HG03159 (cell line): ENCODE results near the gene CCDC3.

ENCODE experiments used
- ATAC-seq: cut with Tn5 transposase; IDR thresholded peaks from one replicate; pipeline ENCODE4 v1.9.1; 2021; ENCODE audit warnings: mild to moderate bottlenecking, moderate library complexity; ENCODE audit not compliant: unreplicated experiment

Gene CCDC3

DNA sequence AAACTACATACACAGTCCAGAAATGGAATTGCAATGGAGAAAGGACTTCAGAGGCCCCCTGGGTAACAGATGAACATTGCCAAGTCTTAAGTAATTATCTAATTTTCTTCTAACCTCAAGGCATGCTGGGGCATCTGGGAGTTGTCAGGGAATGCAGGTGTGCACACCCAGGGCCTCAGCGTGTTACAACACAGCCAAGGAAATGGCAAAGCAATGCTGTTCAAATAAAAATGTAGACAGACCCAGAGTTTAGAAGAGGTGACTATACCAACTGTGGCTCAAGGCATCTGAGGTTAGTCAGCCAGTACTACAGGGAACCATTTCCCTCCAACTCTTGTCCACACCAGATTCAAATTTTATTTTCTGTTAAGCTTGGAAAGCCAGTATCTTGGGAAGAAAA, 73.6 kb downstream of the CCDC3 start:
- no peak for ATAC-seq

DNA sequence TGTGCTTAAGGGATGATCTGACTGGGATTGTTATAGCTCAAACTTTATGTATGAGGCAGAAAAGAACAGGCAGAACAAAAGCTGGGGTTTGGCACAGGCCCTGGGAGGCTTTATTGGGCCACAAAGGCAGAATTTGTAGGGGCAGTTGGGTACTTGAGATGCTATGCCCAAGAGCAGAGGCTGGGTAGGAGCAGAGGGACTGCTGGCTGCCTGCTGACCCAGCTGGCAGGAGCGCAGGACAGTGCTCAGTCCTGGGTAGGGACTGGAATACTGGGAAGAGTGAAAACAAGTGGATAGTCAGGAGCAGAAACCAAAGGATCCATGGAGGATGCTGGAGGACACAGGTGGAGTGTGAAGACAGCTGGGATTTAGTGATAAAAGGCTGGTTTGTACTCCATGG, 75.7 kb downstream of the CCDC3 start:
- no peak for ATAC-seq

DNA sequence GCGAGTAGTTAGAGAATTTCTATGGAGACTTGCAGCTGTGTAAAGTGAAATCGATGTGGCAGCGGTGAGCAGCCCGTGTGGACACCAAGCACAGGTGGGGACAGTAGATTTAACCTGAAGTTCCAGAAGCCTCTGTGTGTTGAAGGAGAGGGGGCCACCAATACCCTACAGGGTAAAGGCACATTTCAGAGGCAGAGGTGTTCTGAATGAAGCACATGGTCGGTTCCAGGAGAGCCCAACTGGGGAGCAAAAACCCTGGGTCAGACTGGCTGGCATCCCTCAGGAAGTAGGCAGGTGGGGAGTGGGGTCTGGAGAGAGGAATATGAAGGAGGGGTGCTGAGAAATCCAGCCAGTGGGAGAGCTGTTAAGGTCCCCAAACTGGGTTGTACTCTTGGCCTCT, 76.6 kb downstream of the CCDC3 start:
- ATAC-seq: no peak

DNA sequence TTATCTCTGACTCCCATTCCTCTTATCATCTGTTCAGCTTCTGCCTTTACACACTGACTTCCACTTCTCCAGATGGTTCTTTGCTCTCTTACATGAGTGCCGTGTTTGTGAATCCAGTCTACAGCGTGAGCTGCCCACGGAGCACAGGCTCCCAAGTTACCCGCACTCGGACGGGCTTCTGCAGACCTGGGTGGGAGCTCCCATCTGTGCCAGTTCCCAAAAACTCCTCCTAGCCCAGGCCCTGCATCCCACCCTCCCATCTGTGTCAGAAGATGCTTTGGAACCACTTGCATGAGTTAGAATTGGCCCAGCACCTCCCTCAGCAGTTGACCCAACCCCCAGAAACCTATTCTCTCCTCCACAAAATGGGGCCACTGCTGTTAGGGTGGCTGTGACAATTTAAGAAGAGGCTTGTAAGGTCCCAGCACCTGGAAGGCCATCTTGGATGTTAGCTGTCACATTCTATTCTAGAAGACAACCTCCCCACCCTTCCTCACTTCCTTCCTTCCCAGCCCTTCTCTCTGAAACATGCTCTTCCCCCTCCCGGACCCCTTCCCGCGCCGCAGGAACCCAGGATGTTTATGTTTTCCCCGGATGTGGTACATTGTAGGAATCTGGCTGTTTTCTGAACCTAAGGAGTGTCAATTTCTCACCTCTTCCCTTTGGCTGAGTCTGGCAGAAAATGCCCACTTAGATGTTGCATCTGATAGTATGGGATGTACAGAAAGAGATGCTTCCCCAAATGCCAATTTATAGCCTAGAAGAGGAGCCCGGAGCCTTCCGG, 79.2 kb downstream of the CCDC3 start:
- no peak for ATAC-seq

DNA sequence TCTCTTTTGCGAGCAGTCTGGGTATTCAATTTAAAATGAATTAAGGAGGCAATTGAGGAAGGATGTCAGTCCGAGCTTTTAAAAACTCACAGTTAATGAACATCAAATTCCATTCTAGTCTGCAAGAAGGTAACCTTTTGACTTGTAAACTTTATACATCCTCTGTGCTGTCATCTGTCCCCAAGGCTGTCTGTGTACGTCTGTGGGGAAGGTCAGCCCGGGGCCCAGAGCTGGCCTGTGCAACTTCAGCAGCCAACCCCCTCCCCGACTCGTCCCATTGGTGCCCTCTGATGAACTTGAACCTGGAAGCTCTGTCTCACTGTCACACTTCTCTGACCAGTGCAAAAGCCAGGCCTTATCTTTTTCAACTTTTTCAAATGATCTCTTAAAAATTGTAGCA, 80.3 kb downstream of the CCDC3 start:
- no peak for ATAC-seq

DNA sequence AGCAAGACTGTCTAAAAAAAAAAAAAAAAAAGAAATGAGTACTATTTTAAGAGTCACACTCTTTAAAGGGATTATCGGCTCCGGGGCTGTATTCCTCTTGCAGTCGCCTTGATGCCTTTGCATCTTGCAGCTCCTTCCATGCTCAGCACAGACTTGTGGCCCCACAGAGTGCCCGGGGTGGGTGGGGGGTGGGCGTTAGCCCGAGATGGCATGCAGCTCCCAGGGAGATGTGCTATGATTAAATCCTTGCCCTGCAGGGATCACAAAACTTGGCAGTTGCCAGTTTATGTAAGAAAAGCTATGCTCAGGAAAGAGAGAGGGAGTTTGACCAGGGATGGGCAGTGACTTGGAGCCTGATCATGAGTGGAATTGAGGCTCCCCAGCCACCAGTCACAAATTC, 81.9 kb downstream of the CCDC3 start:
- no peak for ATAC-seq

DNA sequence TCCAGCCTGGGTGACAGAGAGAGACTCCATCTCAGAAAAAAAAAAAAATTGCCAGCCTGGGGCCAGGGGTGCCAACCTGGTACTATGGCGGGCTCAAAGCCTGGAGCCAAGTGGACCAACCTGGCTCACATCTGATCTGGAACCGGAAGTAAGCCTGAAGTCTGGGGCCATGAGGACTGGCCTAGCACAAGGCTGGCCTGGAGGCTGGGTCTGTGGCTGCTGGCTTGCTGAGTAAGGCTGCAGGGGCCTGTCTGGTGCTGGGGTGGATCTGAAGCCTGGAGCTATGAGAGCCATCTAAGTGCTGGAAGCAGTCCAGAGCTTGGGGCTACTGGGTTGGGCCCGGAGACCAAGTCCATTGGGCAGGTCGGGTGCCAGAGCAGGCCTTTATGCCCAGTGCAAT, 84.9 kb downstream of the CCDC3 start:
- no peak for ATAC-seq

DNA sequence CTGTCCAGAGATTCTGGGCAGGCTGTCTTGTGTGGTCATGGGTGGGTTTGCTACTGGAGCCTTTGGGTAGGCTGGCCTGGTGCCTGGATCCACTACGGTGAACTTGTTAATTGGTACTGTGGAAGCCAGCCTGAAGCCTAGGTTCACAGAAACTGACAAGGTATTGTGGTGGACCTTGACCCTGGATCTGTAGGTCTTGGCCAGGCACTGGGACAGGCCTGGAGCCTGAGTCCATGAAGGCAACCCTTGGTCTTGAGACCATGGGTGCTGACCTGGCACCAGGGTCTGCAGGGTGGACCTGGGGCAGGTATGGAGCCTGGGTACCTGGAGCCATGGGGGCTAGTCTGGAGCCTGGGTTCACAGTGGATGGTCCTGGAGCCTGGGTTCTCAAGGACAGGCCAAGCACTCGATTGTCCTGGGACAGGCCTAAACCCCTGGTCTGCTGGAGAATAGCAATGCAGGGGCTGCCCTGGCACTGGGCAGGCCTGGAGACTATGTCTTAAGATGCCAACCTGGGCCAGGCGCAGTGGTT, 85.8 kb downstream of the CCDC3 start:
- ATAC-seq: no peak

DNA sequence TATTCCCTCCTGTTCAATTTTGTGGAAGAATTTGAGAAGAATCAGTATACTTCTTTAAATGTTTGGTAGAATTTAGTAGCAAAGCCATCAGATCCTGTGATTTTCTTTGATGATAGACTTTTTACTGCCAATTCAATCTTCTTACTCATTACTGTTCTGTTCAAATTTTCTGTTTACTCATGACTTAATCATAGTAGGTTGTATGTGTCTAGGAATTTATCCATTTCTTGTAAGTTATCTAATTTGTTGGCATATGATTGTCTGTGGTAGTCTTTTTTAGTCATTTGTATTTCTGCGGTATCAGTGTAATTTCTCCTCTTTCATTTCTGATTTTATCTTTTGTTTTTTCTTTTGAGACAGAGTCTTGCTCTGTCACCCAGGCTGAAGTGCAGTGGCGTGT, 87.4 kb downstream of the CCDC3 start:
- ATAC-seq: no peak

DNA sequence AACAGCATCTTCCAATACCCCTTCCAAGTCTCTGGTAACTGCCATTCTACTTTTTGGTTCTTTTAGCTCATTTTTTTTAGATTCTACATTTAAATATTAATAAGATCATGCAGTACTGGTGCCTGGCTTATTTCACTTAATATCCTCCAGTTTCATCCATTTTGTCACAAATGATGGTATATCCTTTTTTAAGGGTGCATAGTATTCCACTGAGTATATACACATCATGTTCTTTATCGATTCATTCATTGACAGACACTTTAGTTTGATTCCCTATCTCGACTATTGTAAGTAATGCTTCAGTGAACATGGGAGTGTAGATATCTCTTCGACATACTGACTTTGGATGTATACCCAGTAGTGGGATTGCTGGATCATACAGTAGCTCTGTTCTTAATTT, 89.7 kb downstream of the CCDC3 start:
- no peak for ATAC-seq

DNA sequence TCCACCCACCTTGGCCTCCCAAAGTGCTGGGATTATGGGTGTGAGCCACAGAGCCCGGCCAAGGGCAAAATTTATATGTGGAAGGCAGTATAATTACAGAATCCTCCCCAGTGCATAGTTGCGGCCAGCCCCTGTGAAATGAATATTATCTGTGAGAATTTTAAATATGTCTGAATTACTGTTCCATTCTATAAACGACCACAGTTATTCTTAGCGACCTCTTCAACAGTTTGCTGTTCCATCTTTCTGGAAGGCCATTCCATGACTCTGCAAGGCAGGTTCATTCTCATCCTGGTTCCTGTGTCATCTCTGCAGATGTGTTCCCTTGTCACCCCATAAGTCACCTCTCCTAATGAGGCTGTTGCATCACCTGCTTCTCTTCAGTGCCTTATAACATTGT, 90.7 kb downstream of the CCDC3 start:
- ATAC-seq: no peak

DNA sequence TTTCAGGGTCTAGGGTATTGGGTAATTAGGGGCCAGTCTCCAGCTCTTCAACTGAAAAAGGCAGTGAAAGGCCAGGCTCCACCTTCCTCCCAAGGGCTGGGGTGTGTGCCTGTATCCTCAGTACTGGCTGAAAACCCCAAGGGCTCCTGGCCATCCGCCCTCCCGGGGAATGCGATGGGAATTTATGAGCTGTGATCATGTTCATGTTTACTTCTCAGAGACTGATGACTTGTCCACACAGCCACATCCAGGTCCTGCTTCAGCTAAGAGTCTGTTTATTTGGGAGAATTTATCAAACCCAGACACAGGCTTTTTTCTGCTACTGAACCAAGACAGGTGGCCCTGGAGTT, 91.7 kb downstream of the CCDC3 start:
- no peak for ATAC-seq

DNA sequence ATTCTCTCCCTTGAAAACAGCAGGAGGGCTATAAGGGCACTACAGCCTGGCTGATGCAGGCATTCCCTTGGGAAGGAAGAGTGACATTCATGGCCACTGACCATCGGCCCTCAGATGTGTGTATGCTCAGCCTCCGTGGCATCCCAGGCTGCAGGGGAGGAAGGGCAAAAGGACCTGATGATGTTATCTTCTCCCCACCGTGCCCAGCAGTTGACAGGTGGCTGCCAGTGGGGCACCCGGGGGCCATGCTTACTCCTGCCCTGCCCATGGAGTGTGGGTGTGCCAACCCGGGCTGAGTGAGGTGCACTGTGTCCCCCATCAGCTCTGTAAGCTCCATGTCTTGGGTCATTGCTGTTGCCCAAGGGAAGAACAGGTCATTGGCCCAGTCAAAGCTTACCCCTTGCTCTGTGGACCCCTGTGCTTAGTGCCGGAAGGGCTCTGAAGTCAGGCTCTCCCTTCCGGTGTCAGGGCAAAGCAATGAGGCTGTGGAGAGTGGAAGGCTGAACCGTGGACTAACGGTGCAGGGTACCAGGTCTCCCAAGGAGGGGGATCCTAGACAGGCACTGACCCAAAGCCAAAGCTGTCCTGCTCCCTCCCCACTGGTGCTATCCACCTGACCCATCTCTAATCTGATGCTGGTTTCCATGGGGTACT, 92.2 kb downstream of the CCDC3 start:
- no peak for ATAC-seq

DNA sequence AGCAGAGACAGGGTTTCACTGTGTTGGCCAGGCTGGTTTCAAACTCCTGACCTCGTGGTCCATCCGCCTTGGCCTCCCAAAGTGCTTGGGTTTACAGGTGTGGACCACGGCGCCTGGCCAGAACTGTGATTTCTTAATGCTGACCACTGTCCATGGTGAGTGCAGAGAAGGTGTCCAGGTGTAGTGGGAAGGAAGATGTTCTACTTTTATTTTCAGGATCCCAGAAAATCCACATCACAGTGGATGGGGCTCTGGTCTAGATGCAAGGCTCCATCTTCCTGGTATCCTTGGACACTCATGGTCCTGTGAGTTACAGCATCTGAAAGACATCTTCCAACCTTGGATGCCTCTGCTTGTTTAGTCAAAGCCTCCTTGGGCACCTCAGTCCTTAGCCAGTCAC, 92.7 kb downstream of the CCDC3 start:
- ATAC-seq: no peak

DNA sequence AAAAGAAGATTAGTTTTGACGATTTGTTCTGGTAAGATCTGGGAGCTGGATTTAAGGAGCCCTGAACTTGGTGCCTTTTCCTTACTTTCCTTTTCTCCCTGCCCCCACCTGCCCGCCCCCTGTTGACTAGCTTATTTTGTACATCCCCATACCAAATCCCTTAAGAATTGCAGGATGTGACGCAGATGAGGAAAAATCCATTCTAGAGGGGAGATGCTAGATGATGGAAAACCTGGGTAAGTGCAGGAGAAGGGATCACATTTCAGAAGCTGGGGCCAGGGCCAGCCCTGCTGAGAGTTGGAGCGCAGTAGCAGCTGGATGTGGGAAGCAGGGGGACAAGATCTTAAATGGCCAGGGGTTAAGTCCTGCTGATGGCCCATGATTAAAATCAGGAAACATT, 93.9 kb downstream of the CCDC3 start:
- ATAC-seq: no peak

DNA sequence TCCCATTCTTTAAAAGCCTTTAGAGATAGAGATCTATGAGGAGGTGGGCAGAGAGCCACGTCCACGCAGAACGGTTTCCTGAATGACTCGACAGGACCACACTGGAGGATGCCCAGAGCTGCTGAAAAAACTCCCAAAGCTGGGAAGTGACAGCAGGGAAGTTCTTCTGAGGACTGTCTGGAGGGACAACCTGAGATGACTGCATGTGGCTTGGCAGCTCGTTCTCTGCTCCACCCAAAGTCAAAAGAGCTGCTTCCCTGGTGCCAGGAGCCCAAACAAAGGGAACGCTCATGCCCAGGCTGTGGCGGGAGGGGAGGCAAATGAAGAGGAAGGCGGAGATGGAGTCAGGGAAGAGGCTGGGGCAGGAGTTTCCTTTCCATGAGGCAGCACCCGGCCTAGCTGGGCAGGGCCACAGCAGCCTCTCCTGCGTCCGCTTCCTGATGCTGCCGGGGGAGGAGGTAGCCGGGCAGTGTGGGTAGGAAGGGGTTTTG, 95.4 kb downstream of the CCDC3 start:
- ATAC-seq: no peak

DNA sequence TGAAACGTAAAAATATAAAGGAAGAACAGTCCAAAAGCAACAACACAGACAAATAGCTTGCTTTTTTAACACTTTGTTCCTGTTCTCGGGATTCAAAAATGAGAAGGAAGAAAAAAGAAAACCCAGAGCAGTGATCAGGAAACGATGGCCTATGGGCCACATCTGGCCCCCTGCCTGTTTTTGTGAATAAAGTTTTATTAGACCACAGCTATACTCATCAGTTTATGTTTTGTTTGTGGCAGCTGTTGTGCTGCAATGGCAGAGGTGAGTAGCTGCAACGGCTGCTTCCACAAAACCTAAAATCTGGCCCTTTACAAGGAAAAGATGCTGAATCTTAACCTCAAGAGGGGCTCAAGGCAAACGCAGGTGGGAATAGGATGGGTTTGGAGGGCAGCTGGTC, 96.4 kb downstream of the CCDC3 start:
- ATAC-seq: no peak

DNA sequence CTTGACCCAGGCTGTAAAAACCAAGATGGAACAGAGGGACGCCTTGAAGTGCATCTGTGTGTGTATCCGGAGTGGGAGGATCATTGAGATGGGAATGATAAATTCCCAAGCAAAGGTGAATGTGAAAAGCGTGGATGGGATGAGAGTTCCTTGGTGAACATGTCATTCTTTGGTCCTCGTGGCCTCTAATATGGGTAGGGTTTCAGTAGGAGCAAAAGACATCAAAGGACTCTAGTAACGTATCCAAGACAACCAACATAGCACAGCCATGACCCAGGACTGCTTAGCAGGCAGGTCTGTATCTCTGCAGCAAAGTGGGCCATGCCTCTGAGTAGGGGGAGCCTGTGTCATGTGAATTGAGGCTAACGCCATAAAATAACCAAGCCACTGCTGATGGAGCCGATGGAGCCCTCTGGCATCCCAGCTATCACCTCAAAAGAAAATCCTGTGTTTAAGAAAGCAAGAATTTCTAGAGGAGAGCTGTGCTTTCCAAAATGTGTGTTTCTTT, 98.6 kb downstream of the CCDC3 start:
- ATAC-seq: no peak

DNA sequence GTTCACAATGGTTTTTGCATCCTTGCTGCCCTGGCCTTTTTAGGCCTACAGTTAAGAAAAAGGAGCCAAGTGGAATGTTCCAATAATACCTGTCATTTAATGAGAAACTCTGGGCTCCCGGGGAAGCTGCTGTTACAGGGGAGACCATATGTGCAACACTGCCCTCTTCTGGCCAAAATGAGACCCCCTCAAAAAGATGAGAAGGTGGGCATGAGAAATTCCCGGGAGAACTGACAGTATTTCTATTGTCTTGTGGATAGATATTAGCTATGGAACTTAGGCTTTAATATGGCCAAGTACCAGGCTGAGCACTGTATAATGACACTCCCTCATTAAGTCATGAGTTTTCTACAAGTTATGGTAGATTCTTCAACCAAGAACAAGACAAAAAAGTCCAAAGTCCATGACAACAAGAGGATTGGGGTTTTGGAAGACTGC, 99.4 kb downstream of the CCDC3 start:
- ATAC-seq: no peak

DNA sequence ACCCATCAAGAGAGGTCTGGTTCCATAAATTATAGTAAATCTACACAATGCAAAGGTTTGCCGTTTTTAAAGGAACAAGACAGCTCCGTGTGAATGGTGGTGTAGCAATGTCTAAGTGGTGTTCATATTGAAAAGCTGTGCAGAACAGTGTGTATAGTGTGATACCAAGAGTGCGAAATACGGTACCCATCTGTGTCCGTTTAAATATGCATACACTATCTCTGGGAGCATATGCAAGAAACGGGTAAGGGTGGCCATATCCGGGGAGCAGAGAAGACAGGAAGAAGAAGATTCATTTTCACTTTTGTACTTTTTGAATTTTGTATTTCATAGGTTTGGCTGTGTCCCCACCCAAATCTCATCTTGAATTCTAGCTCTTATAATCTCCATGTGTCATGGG, 102.0 kb downstream of the CCDC3 start:
- ATAC-seq: no peak

DNA sequence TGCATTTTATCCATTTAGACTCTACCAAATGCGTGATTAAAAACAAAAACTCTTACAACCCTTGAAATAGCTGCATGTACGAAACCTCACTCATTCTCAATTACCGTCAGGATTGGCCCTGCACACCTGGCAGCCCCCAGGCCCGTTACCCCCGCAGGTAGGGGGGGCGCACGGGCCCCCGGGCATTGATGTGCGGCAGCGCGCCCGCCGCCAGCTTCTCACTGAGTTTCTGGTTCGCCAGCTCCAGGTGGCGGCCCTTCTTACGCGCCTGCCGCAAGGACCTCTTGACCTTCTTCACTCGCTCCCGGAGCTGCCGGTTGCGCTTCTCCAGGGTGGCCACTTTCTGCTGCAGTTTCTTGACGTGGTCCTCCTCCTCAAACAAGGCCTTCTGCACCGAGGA, 103.2 kb downstream of the CCDC3 start:
- no peak for ATAC-seq

DNA sequence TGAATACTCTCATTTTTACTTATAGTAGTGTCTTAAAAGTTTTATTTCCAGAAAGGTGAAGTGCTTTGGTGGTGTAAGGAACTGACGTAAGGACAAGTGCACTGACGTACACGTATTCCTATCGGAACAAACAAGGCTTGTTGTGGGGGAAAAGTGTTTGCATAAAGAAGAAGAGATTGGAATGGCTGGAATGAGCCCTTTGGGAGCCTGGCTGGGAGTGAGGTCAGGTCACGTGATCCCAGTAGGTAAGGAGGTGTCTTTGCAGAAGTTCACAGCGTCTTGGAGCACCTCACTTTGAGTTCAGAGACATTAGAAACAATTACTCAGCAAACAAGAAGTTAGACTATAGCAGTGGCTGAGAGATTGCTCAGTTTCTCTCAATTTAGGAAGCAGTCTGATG, 104.2 kb downstream of the CCDC3 start:
- ATAC-seq: no peak
